GM10248 (cell line): ENCODE results near the gene KAT8.
"Not testable (repeated sequence)": the region's sequence is repeated elsewhere in the genome, so short reads cannot be mapped to it uniquely, and the experiment has no call there.

Source experiments
- CTCF ChIA-PET: fragments of 300-600 bp; sonication (Branson Sonifier 250); formaldehyde crosslinking; extraction: SDS; loops from one replicate; lab custom pipeline; 2021; ENCODE audit warnings: antibody characterized with exemption; lab: Yijun Ruan, JAX
- POLR2A ChIA-PET: fragments of 350-650 bp; sonication (Branson Sonifier 250); formaldehyde crosslinking; extraction: SDS; loops from one replicate; lab custom pipeline; 2020; ENCODE audit warnings: antibody characterized with exemption; lab: Yijun Ruan, JAX
- DNase-seq: peaks from one replicate; pipeline ENCODE4 v3.0.0; 2012; ENCODE audit errors: extremely low spot score
- CTCF ChIP-seq: IDR thresholded peaks from 2 replicates; pipeline ENCODE4 v1.5.1; 2012; ENCODE audit warnings: mild to moderate bottlenecking, low read depth; ENCODE audit errors: extremely low read depth, missing control alignments, control extremely low read depth

Gene KAT8

GRCh38 chr16:31093132-31093703, 24.2 kb upstream of the KAT8 start:
- ChIA-PET POLR2A (interaction anchor here (0.6 kb wide), 1 partner anchor 133 kb away, joined by 6 read pairs; no protein-coding TSS in a partner anchor), CTCF (interaction anchor here (1.2 to 4.4 kb wide), 4 partner anchors 17 to 290 kb away, joined by 4 to 21 read pairs (median 8); partner anchors contain the start of gene HSD3B7)
- no peak for TF ChIP-seq CTCF
- DNase-seq: no peak

GRCh38 chr16:31094088-31094423, 23.4 kb upstream of the KAT8 start:
- no peak for DNase-seq
- TF ChIP-seq CTCF: no peak
- ChIA-PET POLR2A (no interaction called here), CTCF (interaction anchor here (0.8 to 4.4 kb wide), 5 partner anchors 18 to 109 kb away, joined by 3 to 32 read pairs (median 6); partner anchors contain the start of genes HSD3B7, ZNF646 and ZNF668)

GRCh38 chr16:31094424-31095120, 22.9 kb upstream of the KAT8 start, which contains the start of gene VKORC1:
Gene VKORC1 (minus strand): TSS chr16:31094797. CDS start chr16:31094729, 68 bp downstream.
- ChIA-PET POLR2A (no interaction called here), CTCF (interaction anchor here (0.8 to 4.4 kb wide), 6 partner anchors 19 to 140 kb away, joined by 3 to 32 read pairs (median 6); partner anchors contain the start of genes HSD3B7, ZNF646 and ZNF668)
- peak; percentile 91 for DNase-seq
- no peak for TF ChIP-seq CTCF

GRCh38 chr16:31099860-31100638, 17.4 kb upstream of the KAT8 start:
- CTCF ChIA-PET: interaction anchor here (1.0 to 4.1 kb wide), 10 partner anchors 9 to 144 kb away, joined by 3 to 24 read pairs (median 4); partner anchors contain the start of gene HSD3B7
- no peak for TF ChIP-seq CTCF
- POLR2A ChIA-PET: interaction anchor here (1.4 to 1.7 kb wide), 2 partner anchors 18 to 80 kb away, joined by 6 to 7 read pairs; partner anchors contain the start of genes FUS and KAT8
- no peak for DNase-seq

GRCh38 chr16:31100876-31101641, 16.4 kb upstream of the KAT8 start:
- POLR2A ChIA-PET: interaction anchor here (1.4 to 1.7 kb wide), 2 partner anchors 17 to 79 kb away, joined by 6 to 7 read pairs; partner anchors contain the start of genes FUS and KAT8
- CTCF ChIA-PET: interaction anchor here (1.2 to 4.1 kb wide), 10 partner anchors 9 to 145 kb away, joined by 3 to 24 read pairs (median 4); partner anchors contain the start of gene HSD3B7
- not testable (repeated sequence) for DNase-seq

GRCh38 chr16:31105677-31106213, 11.7 kb upstream of the KAT8 start:
- CTCF ChIA-PET: no interaction called here
- POLR2A ChIA-PET: no interaction called here
- TF ChIP-seq CTCF: peak; percentile 87
- DNase-seq: peak; percentile 82
